ENCODE measurements around the gene SKP2.

- TF ChIP-seq CTCF (IDR thresholded peaks at IDR 0.05; ENCODE audit: poor library complexity) = no peak
- no peak for TF ChIP-seq EZH2 (IDR thresholded peaks at IDR 0.05; ENCODE audit: borderline replicate concordance)
- TF ChIP-seq EZH2phosphoT487 (IDR thresholded peaks at IDR 0.05; ENCODE audit: low read depth, severe bottlenecking, unreplicated experiment) = no peak
These were observed 3.4 kb downstream of the SKP2 start for GRCh38 chr5:36155291-36155690.

Data from hepatocyte (in vitro differentiated cells).